GM15510 (cell line): ENCODE measurements around the gene ALKBH3.

Source experiments
- POLR2A ChIP-seq: IDR thresholded peaks from 3 replicates; pipeline ENCODE4 v1.6.1; 2011; ENCODE audit warnings: borderline replicate concordance; ENCODE audit not compliant: insufficient read length; ENCODE audit errors: extremely low read depth

ALKBH3 gene

DNA sequence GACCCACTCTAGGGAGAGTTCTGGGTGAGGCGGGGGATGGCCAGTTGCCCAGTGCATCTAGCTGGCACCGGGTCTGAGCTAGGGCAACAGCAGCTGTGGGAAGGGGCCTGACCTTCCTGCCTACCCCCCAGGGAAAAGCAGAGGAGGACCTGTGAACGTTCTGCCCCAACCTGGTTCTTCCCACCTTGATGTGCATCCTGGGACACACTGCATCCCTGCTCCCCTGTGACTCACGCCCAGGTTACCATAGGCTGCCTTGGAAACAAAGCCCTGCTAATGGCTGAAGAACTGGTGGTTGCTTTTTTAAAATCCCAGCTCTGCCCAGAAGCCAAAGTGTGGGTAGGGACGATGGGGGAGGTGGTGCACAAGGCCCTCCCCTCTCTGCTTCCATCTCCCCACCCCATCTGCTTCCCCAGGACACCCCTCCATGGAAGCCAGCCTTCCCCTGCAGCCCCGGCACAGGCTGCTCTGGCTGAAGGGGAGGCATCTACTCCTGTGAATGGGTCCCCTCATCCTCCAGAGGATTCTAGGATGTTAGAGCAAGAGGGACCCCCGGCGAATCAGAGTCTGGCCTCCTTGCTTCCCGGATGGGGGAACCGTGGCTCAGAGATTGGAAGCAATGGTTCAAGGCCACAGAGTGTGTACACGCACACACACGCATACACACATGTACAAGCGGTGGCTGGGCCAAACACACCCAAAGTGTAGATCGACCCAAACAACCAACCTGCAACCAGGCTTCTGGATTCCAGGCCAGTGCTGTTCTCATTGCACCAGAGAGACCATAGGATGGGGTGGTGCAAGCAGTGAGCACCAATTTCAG is 54.2 kb downstream of the ALKBH3 start:
- TF ChIP-seq POLR2A: no peak

- TF ChIP-seq POLR2A: no peak
Measured at GRCh38 chr11:43935424-43935979, 54.9 kb downstream of the ALKBH3 start.

DNA sequence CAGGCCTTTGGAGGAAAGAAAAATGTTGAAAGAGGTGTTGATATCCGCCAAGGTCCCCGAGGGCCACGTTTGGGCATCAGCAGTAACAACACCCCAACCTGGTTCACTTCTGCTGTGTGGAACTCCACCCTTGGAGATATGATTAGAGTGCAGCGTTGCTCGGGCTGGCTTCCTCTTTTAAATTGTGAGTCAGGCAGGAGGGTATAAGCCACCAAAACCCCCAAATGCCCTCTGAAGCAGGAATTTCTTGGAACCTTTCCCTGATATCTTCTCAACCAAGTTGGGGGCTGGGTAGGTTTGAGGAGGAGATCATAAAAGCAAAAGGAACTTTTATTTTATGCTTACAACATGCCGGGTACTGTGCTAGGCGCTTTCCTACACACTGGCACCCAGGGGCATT is 55.4 kb downstream of the ALKBH3 start:
- TF ChIP-seq POLR2A: no peak

DNA sequence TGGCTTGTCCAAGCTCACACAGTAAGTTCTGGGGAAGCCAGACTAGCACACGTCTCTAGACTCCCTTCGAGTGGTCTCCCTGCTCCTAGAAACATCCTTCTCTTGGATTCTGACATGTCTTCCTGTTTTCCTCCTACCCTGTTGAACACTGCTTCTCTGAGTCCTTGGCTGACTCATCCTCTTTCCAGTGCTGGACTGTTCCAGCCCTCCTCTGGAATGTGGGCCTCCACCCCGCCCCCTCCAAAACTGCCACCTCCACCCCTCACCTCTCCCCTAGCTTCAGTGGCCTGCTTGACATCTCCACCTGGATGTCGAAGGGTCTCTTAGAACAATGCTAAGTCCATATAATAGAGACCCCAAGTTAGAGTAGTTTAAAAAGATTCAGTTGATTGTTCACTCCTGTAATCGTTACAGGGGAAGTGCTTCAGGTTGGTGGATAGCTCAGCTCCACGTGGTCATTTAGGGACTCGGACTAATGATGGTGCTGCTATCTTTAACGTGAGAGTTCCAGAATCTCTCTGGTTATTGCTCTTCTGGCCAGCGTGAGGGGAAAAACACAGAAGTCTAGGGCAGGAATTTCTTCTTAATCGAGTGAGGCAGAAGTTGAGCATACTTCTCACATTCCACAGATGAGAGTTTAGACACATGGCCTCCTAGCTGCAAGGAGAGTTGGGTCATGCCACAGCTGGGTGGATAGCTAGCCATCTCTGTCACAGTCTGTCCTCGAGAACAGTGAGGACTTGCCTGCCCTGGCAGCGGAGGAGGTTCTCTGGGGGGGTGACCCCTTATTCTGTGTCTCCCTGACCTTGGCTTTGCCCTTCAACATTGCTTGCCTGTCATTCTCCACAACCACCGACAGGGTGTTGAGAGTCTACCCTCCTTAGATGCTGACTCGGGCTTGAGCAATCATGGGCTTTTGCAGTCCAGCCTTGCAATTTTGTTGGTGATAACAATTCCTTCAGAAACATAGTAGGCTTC is 57.1 kb downstream of the ALKBH3 start:
- no peak for TF ChIP-seq POLR2A

- no peak for TF ChIP-seq POLR2A
Measured at GRCh38 chr11:43941257-43941994, 60.8 kb downstream of the ALKBH3 start.

GRCh38 chr11:43942662-43943371 is 62.2 kb downstream of the ALKBH3 start:
- no peak for TF ChIP-seq POLR2A

DNA sequence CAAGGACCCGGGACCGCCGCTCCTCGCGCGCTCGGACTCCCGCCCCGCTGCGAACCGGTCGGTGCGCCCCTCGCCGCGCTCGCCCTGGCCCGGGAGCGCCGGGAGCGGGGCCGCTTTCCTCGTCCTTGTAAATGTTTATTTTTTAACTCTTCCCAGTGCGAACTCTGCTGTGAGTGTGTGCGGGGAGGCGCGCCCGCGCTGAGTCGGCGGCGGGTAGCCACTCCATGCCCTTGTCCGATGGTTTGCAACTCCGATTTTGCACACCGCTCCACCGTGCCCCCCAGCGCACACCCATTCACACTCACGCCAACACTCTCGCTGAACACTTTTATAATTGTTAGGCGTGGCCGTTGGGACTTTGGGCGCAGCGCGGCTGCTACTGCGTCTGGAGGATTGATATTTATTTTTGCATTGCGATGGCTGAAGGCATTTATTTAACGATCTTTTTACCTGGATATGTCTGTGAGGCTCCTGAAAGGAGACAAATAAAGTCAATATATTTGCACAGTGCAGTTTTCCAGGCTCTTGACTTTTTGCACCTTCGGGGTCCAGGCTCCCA is 62.8 kb downstream of the ALKBH3 start:
- TF ChIP-seq POLR2A: no peak

DNA sequence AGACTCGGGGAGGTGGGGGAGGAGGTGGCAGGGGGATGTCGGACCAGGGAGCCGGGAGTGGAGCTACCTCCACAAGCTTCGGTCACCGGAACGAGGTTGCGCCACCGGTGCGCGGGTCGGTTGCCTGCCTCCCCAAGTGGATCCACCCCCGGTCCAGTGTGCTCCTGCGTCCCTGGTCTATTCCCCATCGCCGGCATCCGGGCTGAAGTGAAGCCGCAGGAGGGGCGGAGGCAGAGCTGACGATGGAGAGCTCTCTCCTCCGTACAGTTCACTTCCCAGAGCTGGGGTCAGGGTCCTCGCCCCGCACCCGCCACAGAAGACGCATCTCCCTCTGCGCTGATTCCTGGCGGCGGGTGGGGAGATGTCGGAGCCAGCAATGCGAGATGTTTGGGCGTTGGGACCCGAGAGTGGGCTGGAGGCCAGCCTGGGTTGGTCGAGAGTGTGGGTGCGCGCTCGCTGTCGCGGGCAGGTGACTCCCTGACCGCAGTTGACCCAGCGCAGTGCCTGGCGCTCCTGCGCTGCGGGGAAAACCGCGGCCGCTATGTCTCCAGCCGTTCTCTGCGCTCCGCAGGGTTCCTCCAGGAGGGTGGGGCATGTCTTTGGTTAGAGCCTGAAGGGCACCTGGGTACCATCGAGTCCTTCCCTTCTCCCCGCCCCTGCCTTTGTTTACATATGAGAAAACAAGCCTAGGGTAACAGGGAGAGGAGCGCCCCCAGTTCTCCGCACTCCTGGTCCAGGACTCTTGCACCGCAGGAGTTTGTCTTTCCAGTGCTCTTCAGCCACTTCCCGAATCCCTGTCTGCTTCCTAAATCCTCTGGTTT is 63.5 kb downstream of the ALKBH3 start:
- TF ChIP-seq POLR2A: no peak

GRCh38 chr11:43944761-43945311 is 64.2 kb downstream of the ALKBH3 start:
- TF ChIP-seq POLR2A: no peak

DNA sequence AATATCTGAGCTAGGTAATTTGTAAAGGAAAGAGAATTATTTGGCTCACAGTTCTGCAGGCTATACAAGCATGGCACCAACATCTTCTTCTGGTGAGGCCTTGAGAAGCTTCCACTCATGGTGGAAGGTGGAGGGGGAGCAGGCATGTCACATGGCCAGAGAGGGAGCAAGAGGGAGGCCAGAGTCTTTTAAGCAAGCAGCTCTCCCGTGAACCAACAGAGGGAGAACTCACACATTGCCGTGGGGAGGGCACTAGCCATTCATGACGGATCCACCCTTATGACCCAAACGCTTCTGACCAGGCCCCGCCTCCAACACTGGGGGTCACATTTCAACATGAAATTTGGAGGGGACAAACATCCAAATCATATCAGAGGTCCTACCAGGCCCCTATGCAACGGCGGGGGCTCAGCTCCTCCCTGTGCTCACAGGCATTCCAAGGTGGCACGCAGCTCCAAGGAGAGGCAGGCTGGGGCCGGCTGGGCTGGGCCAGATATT is 66.4 kb downstream of the ALKBH3 start:
- TF ChIP-seq POLR2A: no peak

DNA sequence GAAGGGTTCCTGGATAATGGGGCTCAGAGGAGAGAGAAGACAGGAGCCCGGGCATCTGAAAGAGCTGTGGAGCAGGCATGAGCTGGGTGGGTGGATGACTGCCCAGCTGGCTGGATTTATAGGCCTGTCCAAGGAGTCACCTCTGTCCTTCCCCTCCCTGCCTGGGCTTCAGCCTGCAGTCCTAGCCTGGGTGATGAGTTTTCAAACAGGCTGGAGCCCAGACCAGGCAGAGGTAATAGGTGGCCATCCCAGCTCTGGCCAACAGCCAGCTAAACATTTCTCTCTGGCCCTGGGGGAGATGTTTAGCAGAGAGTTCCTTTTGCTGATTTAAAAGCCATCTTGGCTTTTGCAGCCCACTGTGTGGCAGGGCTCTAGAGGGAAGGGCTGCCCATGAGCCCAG is 67.2 kb downstream of the ALKBH3 start:
- TF ChIP-seq POLR2A: no peak
